LNCAP (cell line): ENCODE data around the gene CLIP4.

Experiments used
- CTCF ChIP-seq: fragments of 450-650 bp; IDR thresholded peaks from 2 replicates; pipeline ENCODE4 v1.5.1; 2017; ENCODE audit warnings: mild to moderate bottlenecking

CLIP4 gene

GRCh38 chr2:29226375-29226774 is 111.2 kb downstream of the CLIP4 start:
- no peak for TF ChIP-seq CTCF

- TF ChIP-seq CTCF = no peak
Measured at GRCh38 chr2:29226808-29227207, 111.6 kb downstream of the CLIP4 start.

GRCh38 chr2:29227935-29228675 is 112.9 kb downstream of the CLIP4 start:
- no peak for TF ChIP-seq CTCF

- TF ChIP-seq CTCF = no peak
Measured at GRCh38 chr2:29228947-29229346, 113.7 kb downstream of the CLIP4 start.

GRCh38 chr2:29229640-29230039 is 114.4 kb downstream of the CLIP4 start:
- TF ChIP-seq CTCF = no peak

GRCh38 chr2:29232041-29232440 is 116.8 kb downstream of the CLIP4 start:
- no peak for TF ChIP-seq CTCF

- TF ChIP-seq CTCF = no peak
Measured at GRCh38 chr2:29233428-29233827, 118.2 kb downstream of the CLIP4 start.

GRCh38 chr2:29235411-29235810 is 120.2 kb downstream of the CLIP4 start:
- TF ChIP-seq CTCF = no peak
